ENCODE data around the gene TP53RK. TPM values are rescaled to one million over a fixed set of nuclear protein-coding genes. Genes with fewer than 3 reads are reported as not detected.
A peak's percentile ranks its signal among the peaks of the same experiment; 100 is the strongest.

Gene TP53RK
- total and polyA plus RNA-seq, 2 of the 13 experiments (the other 11 are each of a cell fraction or from before 2014, with no cell fraction given) = 12.9 to 25.5 TPM

DNA sequence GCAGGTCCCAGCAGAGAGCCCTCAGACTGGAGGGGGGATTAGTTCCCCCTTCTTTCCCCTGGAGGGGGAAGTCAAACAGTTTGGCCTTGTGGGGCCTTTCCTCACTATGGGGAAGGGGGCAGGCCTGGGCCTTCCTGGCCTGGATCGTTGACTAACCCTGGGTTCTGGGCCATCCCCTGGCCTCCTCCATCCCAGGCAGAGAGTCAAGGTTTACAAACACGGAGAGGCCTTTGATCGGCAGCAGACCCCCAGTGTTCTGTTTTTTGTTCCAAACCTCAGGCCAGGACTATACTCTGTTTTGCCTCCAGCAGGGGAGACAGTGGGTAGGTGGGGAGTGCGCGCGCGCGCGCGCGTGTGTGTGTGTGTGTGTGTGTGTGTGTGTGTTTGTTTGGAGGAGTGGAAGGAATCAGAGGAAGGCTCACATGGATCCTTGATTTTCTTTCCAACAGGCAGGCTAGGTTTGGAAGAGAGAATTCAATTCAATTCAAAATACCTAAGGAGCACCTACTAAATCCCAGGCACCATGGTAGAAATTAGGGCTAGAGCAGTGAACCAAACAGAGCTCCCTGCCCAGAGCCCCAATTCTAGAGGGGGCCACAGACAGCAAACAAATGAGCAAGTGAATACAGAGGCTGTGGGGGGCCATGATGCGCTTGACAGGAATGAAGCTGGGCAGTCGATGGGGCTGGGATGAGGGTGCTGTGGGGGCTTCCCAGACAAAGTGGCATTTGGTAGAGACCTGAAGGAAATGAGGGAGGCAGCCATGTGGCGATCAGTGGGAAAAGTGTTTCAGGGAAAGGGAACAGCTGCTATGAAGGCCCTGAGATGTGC is 14.8 kb downstream of the TP53RK start (continued):
- TF ChIP-seq, protein P1, sequence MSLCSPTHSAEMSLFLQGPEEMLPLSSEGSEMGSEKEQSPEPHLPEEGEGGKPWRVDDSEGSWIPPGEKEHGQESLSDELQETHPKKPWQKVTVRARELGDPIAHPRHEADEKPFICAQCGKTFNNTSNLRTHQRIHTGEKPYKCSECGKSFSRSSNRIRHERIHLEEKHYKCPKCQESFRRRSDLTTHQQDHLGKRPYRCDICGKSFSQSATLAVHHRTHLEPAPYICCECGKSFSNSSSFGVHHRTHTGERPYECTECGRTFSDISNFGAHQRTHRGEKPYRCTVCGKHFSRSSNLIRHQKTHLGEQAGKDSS (CRISPR knock-in tag; IDR thresholded peaks at IDR 0.05; ENCODE audit: borderline replicate concordance, low read depth) = no peak; the same call in none of the 2 replicates
- TF ChIP-seq RBM39 (IDR thresholded peaks at IDR 0.05; ENCODE audit: low read depth, low read length, poor library complexity, severe bottlenecking) = peak; percentile 70
- no peak for TF ChIP-seq IKZF1 (IDR thresholded peaks at IDR 0.05)
- 0 out of 2 replicates have a peak, but pooled peaks have one; percentile 49 for TF ChIP-seq ZNF12 (CRISPR knock-in tag; IDR thresholded peaks at IDR 0.05)
- TF ChIP-seq ZSCAN21 (CRISPR knock-in tag; IDR thresholded peaks at IDR 0.05; ENCODE audit: borderline replicate concordance) = peak; percentile 89
- no peak for TF ChIP-seq MATR3 (CRISPR knock-in tag; IDR thresholded peaks at IDR 0.05)
- peak; percentile 84 for TF ChIP-seq ZNF501 (CRISPR knock-in tag; IDR thresholded peaks at IDR 0.05)
- TF ChIP-seq, protein P2, sequence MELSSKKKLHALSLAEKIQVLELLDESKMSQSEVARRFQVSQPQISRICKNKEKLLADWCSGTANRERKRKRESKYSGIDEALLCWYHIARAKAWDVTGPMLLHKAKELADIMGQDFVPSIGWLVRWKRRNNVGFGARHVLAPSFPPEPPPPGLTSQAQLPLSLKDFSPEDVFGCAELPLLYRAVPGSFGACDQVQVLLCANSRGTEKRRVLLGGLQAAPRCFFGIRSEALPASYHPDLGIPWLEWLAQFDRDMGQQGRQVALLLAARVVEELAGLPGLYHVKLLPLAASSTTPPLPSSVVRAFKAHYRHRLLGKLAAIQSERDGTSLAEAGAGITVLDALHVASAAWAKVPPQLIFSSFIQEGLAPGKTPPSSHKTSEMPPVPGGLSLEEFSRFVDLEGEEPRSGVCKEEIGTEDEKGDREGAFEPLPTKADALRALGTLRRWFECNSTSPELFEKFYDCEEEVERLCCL (CRISPR knock-in tag; IDR thresholded peaks at IDR 0.05; ENCODE audit: borderline replicate concordance) = 0 out of 2 replicates have a peak, but pooled peaks have one; percentile 61
- no peak for TF ChIP-seq MAFF (IDR thresholded peaks at IDR 0.05; ENCODE audit: low read depth, low read length)
- no peak for TF ChIP-seq GTF3A (CRISPR knock-in tag; conservative IDR thresholded peaks at IDR 0.05)
- TF ChIP-seq SALL1 (CRISPR knock-in tag; IDR thresholded peaks at IDR 0.05) = peak; percentile 98
- TF ChIP-seq NONO (IDR thresholded peaks at IDR 0.05) = no peak
- TF ChIP-seq NONO (CRISPR knock-in tag; conservative IDR thresholded peaks at IDR 0.05) = peak; percentile 67
- no peak for TF ChIP-seq ZNF446 (CRISPR knock-in tag; IDR thresholded peaks at IDR 0.05)
- no peak for TF ChIP-seq EHMT2 (IDR thresholded peaks at IDR 0.05; ENCODE audit: borderline replicate concordance, low read depth, low read length)
- TF ChIP-seq, protein P3, sequence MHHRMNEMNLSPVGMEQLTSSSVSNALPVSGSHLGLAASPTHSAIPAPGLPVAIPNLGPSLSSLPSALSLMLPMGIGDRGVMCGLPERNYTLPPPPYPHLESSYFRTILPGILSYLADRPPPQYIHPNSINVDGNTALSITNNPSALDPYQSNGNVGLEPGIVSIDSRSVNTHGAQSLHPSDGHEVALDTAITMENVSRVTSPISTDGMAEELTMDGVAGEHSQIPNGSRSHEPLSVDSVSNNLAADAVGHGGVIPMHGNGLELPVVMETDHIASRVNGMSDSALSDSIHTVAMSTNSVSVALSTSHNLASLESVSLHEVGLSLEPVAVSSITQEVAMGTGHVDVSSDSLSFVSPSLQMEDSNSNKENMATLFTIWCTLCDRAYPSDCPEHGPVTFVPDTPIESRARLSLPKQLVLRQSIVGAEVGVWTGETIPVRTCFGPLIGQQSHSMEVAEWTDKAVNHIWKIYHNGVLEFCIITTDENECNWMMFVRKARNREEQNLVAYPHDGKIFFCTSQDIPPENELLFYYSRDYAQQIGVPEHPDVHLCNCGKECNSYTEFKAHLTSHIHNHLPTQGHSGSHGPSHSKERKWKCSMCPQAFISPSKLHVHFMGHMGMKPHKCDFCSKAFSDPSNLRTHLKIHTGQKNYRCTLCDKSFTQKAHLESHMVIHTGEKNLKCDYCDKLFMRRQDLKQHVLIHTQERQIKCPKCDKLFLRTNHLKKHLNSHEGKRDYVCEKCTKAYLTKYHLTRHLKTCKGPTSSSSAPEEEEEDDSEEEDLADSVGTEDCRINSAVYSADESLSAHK (CRISPR knock-in tag; IDR thresholded peaks at IDR 0.05; ENCODE audit: borderline replicate concordance) = no peak
- peak; percentile 86 for TF ChIP-seq SOX5 (CRISPR knock-in tag; IDR thresholded peaks at IDR 0.05; ENCODE audit: borderline replicate concordance)
- TF ChIP-seq ZSCAN30 (CRISPR knock-in tag; IDR thresholded peaks at IDR 0.05) = no peak
- TF ChIP-seq, protein P4, sequence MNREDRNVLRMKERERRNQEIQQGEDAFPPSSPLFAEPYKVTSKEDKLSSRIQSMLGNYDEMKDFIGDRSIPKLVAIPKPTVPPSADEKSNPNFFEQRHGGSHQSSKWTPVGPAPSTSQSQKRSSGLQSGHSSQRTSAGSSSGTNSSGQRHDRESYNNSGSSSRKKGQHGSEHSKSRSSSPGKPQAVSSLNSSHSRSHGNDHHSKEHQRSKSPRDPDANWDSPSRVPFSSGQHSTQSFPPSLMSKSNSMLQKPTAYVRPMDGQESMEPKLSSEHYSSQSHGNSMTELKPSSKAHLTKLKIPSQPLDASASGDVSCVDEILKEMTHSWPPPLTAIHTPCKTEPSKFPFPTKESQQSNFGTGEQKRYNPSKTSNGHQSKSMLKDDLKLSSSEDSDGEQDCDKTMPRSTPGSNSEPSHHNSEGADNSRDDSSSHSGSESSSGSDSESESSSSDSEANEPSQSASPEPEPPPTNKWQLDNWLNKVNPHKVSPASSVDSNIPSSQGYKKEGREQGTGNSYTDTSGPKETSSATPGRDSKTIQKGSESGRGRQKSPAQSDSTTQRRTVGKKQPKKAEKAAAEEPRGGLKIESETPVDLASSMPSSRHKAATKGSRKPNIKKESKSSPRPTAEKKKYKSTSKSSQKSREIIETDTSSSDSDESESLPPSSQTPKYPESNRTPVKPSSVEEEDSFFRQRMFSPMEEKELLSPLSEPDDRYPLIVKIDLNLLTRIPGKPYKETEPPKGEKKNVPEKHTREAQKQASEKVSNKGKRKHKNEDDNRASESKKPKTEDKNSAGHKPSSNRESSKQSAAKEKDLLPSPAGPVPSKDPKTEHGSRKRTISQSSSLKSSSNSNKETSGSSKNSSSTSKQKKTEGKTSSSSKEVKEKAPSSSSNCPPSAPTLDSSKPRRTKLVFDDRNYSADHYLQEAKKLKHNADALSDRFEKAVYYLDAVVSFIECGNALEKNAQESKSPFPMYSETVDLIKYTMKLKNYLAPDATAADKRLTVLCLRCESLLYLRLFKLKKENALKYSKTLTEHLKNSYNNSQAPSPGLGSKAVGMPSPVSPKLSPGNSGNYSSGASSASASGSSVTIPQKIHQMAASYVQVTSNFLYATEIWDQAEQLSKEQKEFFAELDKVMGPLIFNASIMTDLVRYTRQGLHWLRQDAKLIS (CRISPR knock-in tag; IDR thresholded peaks at IDR 0.05) = no peak
- TF ChIP-seq EP300 (IDR thresholded peaks at IDR 0.05; ENCODE audit: low read depth in 2 of 2, low read length in 2 of 2) = peak; percentile 55 to 95; a peak in 3 of 4 replicates
- peak; percentile 90 for TF ChIP-seq EP300 (CRISPR knock-in tag; IDR thresholded peaks at IDR 0.05; ENCODE audit: borderline replicate concordance)

Data from HepG2 (cell line).